Chondrocyte (in vitro differentiated cells): Measurements from ENCODE around the gene ZNF490. TPM values are rescaled to one million over a fixed set of nuclear protein-coding genes. Genes with fewer than 3 reads are reported as not detected.

Experiments
- DNase-seq: peaks from one replicate; pipeline ENCODE4 v3.0.0; 2021; ENCODE audit warnings: mixed read lengths, low spot score
- H3K27ac Mint-ChIP-seq: one replicate; pipeline ENCODE4 v1.8.0; 2021; ENCODE audit warnings: mild to moderate bottlenecking, moderate library complexity, mixed read lengths; ENCODE audit not compliant: unreplicated experiment
- H3K27me3 Mint-ChIP-seq: 2 replicates; pipeline ENCODE4 v1.8.0; 2021; ENCODE audit warnings: low read depth, mixed read lengths
- H3K36me3 Mint-ChIP-seq: 2 replicates; pipeline ENCODE4 v1.8.0; 2021; ENCODE audit warnings: low read depth, mixed read lengths
- H3K4me1 Mint-ChIP-seq: 2 replicates; pipeline ENCODE4 v1.8.0; 2021; ENCODE audit warnings: low read depth, mild to moderate bottlenecking, mixed read lengths
- H3K4me3 Mint-ChIP-seq: one replicate; pipeline ENCODE4 v1.8.0; 2021; ENCODE audit warnings: mild to moderate bottlenecking, moderate library complexity, mixed read lengths; ENCODE audit not compliant: unreplicated experiment
- H3K9me3 Mint-ChIP-seq: 2 replicates; pipeline ENCODE4 v1.8.0; 2021; ENCODE audit warnings: low read depth, mixed read lengths
- CTCF ChIP-seq: fragments of 200-600 bp; sonication (generic); IDR thresholded peaks from 2 replicates; pipeline ENCODE4 v1.5.0; 2021; ENCODE audit warnings: antibody characterized with exemption, mild to moderate bottlenecking, moderate library complexity
- total RNA-seq: library from RNA; stranded (reverse); gene quantifications from 3 replicates; pipeline ENCODE4 v1.2.1, GENCODE V29; 2021

ZNF490 gene
- total RNA-seq, 1 donor from 2014 or later, result 6.7 TPM

DNA sequence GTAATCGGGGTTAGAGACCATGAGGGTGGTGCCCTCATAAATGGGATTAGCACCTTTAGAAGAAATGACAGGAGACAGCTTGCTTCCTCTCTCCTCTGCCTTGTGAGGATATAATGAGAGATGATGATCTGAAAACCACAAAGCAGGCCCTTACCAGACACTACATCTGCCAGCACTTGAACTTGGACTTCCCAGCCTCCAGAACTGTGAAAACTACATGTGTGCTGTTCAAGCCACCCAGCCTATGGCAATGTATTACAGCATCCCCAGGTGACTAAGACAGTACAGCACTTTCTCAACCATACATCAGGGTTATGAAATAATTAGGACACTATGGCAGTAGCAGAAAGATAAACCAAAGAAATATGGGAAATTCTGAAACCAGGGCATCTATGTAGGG, 66.8 kb downstream of the ZNF490 start:
- TF ChIP-seq CTCF, result no peak
- H3K36me3 Mint-ChIP-seq, result peaks cover 17% of the 10 kb centered on the region
- peaks cover 19% of the 10 kb centered on the region for H3K4me1 Mint-ChIP-seq
- H3K4me3 Mint-ChIP-seq, result no peak overlapping the region
- H3K9me3 Mint-ChIP-seq, result peaks cover 7% of the 10 kb centered on the region
- no peaks in the 10 kb centered on the region for H3K27me3 Mint-ChIP-seq
- DNase-seq, result no peak
- H3K27ac Mint-ChIP-seq, result peak overlapping the region; percentile 57

Other genes starting within 250 kb of the ZNF490 start
- gene ZNF442, start 245.1 kb downstream of the ZNF490 start, total RNA-seq, result 2.6 to 3.4 TPM (median 3.3 TPM) in 3 replicates
- gene ZNF799, start 209.5 kb downstream of the ZNF490 start, total RNA-seq, result 2.0 to 3.7 TPM (median 2.3 TPM) in 3 replicates
- gene ZNF443, start 169.8 kb downstream of the ZNF490 start, total RNA-seq, result 1.6 to 4.0 TPM (median 2.0 TPM) in 3 replicates
- 2.0 to 5.2 TPM (median 3.0 TPM) in 3 replicates for gene ZNF709, start 126.0 kb downstream of the ZNF490 start, total RNA-seq
- 5.7 to 8.9 TPM (median 6.5 TPM) in 3 replicates for gene ZNF564, start 59.3 kb downstream of the ZNF490 start, total RNA-seq
- 15.5 to 26.1 TPM (median 17.9 TPM) in 3 replicates for gene ZNF791, start 107 bp upstream of the ZNF490 start, total RNA-seq
- gene MAN2B1, start 55.9 kb upstream of the ZNF490 start, total RNA-seq, result 86.6 to 104 TPM (median 99.5 TPM) in 3 replicates
- gene WDR83, start 56.0 kb upstream of the ZNF490 start, total RNA-seq, result 9.6 to 13.5 TPM (median 12.7 TPM) in 3 replicates
- gene DHPS, start 71.1 kb upstream of the ZNF490 start, total RNA-seq, result 37.8 to 48.8 TPM (median 47.5 TPM) in 3 replicates
- gene GNG14, start 77.2 kb upstream of the ZNF490 start, total RNA-seq, result not detected in 3 replicates
- 5.0 to 11.7 TPM (median 5.2 TPM) in 3 replicates for gene FBXW9, start 85.8 kb upstream of the ZNF490 start, total RNA-seq
- gene TNPO2, start 113.1 kb upstream of the ZNF490 start, total RNA-seq, result 64.5 to 82.7 TPM (median 71.8 TPM) in 3 replicates
- 132 to 145 TPM (median 137 TPM) in 3 replicates for gene TRIR, start 123.9 kb upstream of the ZNF490 start, total RNA-seq
- 44.2 to 57.0 TPM (median 48.8 TPM) in 3 replicates for gene GET3, start 126.7 kb upstream of the ZNF490 start, total RNA-seq
- not detected in 3 replicates for gene BEST2, start 141.0 kb upstream of the ZNF490 start, total RNA-seq
- 26.8 to 34.0 TPM (median 30.5 TPM) in 3 replicates for gene HOOK2, start 164.7 kb upstream of the ZNF490 start, total RNA-seq
- gene JUNB, start 180.7 kb upstream of the ZNF490 start, total RNA-seq, result 99.0 to 129 TPM (median 122 TPM) in 3 replicates
- gene PRDX2, start 191.0 kb upstream of the ZNF490 start, total RNA-seq, result 184 to 211 TPM (median 190 TPM) in 3 replicates
- gene THSD8, start 191.3 kb upstream of the ZNF490 start, total RNA-seq, result 3.6 to 5.4 TPM (median 4.5 TPM) in 3 replicates
- gene RNASEH2A, start 195.8 kb upstream of the ZNF490 start, total RNA-seq, result 9.9 to 22.8 TPM (median 11.9 TPM) in 3 replicates
- gene RTBDN, start 223.8 kb upstream of the ZNF490 start, total RNA-seq, result not detected in 3 replicates
- gene MAST1, start 227.7 kb upstream of the ZNF490 start, total RNA-seq, result 0.44 to 1.6 TPM (median 0.97 TPM) in 3 replicates